Fibroblast of peridontal ligament (primary cell): ENCODE results near the gene TDRD1.

ENCODE experiments used
- DNase-seq: peaks from one replicate; pipeline ENCODE4 v3.0.0-alpha.2; 2010; ENCODE audit errors: extremely low read depth

TDRD1 gene

GRCh38 chr10:114174695-114175188 lies 4.4 kb upstream of the TDRD1 start:
- no peak for DNase-seq

- DNase-seq: no peak
Observed at GRCh38 chr10:114175667-114176066, 3.5 kb upstream of the TDRD1 start.

GRCh38 chr10:114176511-114176910 lies 2.6 kb upstream of the TDRD1 start:
- DNase-seq: no peak

- no peak for DNase-seq
Observed at GRCh38 chr10:114179747-114180146, 594 bp downstream of the TDRD1 start.

GRCh38 chr10:114180937-114181336 lies 1.8 kb downstream of the TDRD1 start:
- no peak for DNase-seq

GRCh38 chr10:114181971-114182370 lies 2.8 kb downstream of the TDRD1 start:
- no peak for DNase-seq

- DNase-seq: no peak
Observed at GRCh38 chr10:114183563-114183962, 4.4 kb downstream of the TDRD1 start.

DNA sequence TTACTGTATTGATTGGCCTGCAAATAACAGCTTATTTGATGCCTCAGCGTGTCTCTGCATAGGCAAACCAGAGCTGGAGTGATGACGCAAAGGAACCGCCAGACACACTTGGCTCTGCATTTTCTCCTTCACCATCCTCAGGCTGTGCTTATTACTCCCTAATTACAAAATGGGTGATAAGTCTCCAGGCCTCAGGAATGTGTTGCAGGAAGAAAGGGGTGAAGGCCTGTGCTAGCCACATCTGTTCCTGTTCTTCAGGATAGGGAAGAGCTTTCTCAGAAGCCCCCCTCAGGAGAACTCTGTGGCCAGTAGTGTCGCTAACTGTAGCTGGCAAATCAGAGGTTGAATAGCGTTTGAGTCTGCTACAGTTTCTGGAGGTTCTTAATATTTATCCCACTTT lies 5.1 kb downstream of the TDRD1 start:
- DNase-seq: no peak

GRCh38 chr10:114188001-114188400 lies 8.8 kb downstream of the TDRD1 start:
- no peak for DNase-seq

- DNase-seq: no peak
Observed at GRCh38 chr10:114188900-114189299, 9.7 kb downstream of the TDRD1 start.

DNA sequence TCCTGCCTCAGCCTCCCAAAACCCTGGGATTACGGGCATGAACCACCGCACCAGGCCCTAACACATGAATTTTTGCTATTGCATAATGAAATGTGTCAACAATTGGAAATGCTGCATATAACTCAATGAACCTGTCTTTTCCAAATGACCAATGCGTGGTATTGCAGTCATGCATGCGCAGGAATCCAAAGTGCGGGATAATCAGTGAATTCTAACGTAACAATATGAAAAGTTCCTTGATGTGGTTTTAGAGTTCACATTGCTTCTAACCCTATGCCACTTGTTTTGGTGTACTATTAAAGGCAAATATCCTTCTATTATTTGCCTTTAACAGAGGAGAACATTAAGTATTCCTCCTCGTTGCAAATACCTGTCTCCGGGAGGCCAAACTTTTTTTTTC lies 10.5 kb downstream of the TDRD1 start:
- DNase-seq: no peak

DNA sequence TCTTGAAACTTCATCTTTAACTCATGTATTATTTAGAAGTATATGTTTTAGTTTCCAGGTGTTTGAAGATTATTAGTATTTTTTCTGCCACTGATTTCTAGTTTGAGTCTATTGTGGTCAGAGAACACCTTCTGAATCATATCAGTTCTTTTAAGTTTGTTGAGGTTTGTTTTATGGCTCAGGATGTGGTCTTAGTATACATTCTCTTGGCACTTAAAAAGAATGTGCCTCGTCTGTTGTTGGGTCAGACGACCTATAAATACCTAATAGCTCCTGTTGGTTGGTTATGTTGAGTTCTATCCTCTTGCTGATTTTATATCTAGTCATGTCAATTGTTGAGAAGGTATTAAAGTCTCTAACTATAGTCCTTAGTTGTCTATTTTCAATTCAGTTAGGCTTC lies 15.9 kb downstream of the TDRD1 start:
- DNase-seq: no peak

GRCh38 chr10:114199239-114199638 lies 20.1 kb downstream of the TDRD1 start:
- DNase-seq: no peak

DNA sequence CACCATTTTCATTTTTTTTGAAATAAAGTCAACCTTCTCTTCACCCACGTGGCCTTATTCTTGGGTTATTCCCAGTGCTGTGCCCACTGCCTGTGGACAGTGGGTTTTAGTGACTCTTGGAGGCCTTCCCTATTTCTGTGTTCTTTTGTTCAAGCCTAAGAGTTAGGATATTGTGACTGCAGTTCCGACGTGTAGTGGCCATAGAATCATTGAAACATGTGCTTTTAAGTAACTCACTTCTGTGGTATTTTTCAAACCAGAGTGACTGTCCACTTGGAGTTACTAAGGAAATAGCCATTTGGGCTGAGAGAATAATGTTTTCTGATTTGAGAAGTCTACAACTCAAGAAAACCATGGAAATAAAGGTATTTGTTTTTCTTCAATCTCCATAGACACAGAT lies 23.7 kb downstream of the TDRD1 start:
- DNase-seq: peak; percentile 9

DNA sequence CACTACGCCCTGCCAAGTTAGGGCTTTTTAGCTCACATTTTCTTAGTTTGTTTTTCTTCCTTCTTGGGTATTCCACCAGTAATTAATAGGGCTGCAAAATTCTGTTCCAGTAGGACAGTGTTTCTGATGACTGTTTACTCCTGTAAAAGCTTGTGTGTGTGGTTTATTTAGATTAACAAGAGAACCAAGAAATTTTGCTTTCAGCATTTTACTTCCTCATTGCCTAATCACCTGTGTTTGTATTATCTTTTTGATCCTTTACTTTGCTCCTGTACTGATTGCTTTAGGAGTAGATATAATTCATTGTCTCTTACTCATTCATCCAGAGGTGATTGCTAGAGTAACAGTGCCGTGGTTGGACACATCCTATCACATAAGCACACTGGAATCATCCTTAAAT lies 27.7 kb downstream of the TDRD1 start:
- no peak for DNase-seq

DNA sequence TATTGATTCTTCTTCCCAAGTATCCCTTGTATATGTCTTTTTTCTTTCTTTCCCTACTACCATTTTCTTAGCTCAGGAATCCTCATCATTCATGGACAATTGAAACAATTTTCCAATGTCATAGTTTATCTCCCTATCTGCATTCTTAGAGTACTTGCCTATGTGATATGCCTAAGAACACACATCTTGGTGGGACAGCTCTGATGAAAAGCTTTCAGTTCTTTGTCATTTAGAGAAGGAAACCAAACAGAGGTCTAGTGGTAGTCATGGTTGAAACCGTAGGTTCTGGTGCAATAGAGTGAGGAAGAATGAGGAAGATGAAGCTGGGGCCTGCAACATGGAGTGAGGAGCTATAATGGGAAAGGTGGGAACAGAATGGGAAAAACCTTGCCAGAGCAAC lies 28.2 kb downstream of the TDRD1 start:
- no peak for DNase-seq

DNA sequence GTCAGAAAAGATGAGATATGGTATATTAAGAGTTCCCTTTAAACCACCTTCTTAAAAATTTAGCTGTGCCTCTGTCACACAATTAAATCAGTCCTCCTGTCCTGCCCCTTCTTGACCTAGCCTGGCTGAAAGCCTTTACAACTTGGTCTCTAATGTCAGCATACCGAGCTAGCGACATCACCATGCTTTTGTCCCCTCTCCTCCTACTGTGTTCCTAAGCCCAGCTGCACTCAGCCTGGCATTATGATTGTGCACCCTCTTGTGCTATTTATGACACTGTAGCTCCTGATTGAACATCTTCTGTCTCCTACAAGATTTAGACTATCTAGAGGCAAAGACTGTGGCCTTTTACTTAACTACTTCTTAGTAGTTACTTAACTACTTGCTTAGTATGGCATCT lies 29.2 kb downstream of the TDRD1 start:
- no peak for DNase-seq

DNA sequence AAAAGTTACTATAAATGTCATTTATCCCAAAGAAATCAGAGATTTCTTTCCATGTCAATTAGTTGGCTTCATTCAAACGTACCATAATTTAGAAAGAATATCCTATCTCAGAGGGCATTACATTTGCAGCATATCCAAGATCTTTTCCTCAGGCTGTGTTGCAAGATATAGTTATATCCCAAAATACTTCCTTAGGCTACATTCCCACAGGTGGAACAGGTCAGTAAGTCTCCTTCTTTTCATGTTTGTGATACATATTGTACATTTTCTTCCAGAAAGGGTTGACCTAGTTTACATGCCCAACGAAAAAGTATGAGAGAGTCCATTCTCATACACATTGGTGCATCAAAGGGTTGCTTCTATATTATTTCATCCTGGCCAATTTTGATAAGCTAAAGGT lies 33.0 kb downstream of the TDRD1 start:
- no peak for DNase-seq

GRCh38 chr10:114215033-114215432 lies 35.9 kb downstream of the TDRD1 start:
- no peak for DNase-seq

DNA sequence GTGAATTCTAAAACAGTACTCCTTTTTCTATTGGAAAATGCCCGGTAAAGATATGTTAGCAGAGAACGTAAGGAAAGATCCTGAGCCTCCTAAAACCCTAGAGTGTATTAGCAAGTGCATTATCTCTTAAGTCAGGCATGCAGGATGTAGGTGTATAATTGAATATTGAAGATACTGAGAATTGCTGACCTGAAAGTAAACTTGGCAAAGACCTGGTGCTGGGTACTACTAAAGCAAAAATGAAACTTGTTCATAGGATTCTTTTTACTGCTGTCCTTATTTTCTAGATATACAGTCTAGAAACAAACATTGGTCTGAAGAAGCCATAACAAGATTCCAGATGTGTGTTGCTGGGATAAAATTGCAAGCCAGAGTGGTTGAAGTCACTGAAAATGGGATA lies 41.1 kb downstream of the TDRD1 start:
- DNase-seq: no peak

DNA sequence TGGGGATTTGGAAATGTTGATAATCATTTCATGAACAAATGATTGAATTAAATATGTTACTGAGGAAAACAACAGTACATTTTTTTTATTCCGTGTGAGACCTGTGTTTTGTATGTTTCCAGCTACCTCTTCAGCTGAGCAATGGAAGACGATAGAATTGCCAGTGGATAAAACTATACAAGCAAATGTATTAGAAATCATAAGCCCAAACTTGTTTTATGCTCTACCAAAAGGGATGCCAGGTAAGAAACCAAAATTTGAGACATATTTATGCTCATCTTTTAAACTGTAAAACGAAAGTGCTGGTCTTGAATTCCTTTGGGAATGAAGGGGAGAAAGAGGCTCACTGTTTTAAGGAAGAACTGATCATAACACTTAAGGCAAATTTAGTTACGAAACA lies 42.1 kb downstream of the TDRD1 start:
- no peak for DNase-seq

GRCh38 chr10:114223066-114223465 lies 43.9 kb downstream of the TDRD1 start:
- DNase-seq: no peak

DNA sequence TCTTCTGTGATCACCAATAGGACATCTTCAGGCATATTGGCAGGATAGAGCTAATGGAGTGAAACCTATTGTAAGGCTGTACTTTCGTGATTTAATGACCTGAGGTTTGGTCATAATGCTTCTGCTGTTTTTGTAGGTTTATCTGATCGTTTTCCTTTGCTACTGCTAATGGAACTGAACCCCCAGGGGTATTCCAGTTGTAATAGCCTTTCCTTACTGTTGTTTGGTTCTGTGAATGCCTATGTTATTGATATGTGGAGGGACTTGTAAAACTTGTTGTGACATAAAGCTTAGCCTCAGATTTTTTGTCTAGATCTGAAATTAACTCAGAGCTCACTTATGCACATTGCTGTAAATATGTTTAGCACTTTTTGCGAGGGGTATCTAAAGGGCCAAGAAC lies 49.0 kb downstream of the TDRD1 start:
- DNase-seq: no peak

- no peak for DNase-seq
Observed at GRCh38 chr10:114232561-114233176, 53.5 kb downstream of the TDRD1 start.
